Adrenal gland (tissue), 12 donors: ENCODE data around the gene LARGE1. TPM values are rescaled to one million over a fixed set of nuclear protein-coding genes. Genes with fewer than 3 reads are reported as not detected.
A peak's percentile ranks its signal among the peaks of the same experiment; 100 is the strongest.

Experiments used
- DNase-seq, 7 donors: peaks; one replicate each; pipeline ENCODE4 v3.0.0-alpha.2; 2019 to 2020
- H3K27ac ChIP-seq, 5 donors: fragments of 200-600 bp; sonication (generic) in 4 of 5; 1 replicate in 3 of 5; 2 replicates in 2 of 5; pipeline versions ENCODE4 v1.5.1 to v1.8.0; 2016 to 2020; ENCODE audit warnings: mild to moderate bottlenecking in 1 of 5
- H3K27me3 ChIP-seq: fragments of 200-600 bp; 2 replicates; pipeline ENCODE4 v1.8.0; 2021
- H3K36me3 ChIP-seq, 2 donors: fragments of 200-600 bp; replicated peaks in 1 of 2; 1 replicate in 1 of 2; 2 replicates in 1 of 2; pipeline versions ENCODE4 v1.5.1 to v1.8.0; 2018 to 2022
- H3K4me1 ChIP-seq, 2 donors: fragments of 200-600 bp; replicated peaks in 1 of 2; 1 replicate in 1 of 2; 2 replicates in 1 of 2; pipeline versions ENCODE4 v1.5.1 to v1.8.0; 2018 to 2021
- H3K4me3 ChIP-seq, 4 donors: fragments of 200-600 bp; sonication (generic) in 3 of 4; one replicate each; pipeline ENCODE4 v1.5.1; 2016 to 2018
- H3K9me3 ChIP-seq, 3 donors: fragments of 200-600 bp; sonication (generic) in 1 of 3; replicated peaks in 1 of 3; 1 replicate in 2 of 3; 2 replicates in 1 of 3; pipeline versions ENCODE4 v1.5.1 to v1.8.0; 2016 to 2021
- POLR2A ChIP-seq, 2 donors: fragments of 450-650 bp; IDR thresholded peaks; one replicate each; pipeline ENCODE4 v1.6.1; 2017; ENCODE audit warnings: antibody characterized with exemption in 2 of 2, mild to moderate bottlenecking in 2 of 2, moderate library complexity in 1 of 2
- WGBS, 4 donors: extraction: QIAGEN DNeasy Blood & Tissue Kit in 2 of 4; methylation state at CpG; one replicate each; pipeline versions ENCODE4 v1.1.5 to v1.1.7; 2013 to 2017; 5-methylcytosine and 5-hydroxymethylcytosine counted together
- intact Hi-C, 2 donors: fragments of 100-400 bp; cut with DNase I; formaldehyde crosslinking; loops; one replicate each; pipeline versions ENCODE4 v1.14.1 to v1.15.0; 2022 to 2023
- polyA plus RNA-seq, 3 donors: library from polyadenylated mRNA; stranded (reverse); fragments of 200-250 nt in 2 of 3; fragments of 350-450 nt in 1 of 3; fragmentation: Illumina TruSeq in 1 of 3; extraction: RNeasy Lipid Tissue Mini Kit (QIAGEN cat#74804) in 1 of 3; gene quantifications; one replicate each; pipeline ENCODE4 v1.2.3, GENCODE V29; 2013 to 2014
- total RNA-seq, 9 donors: library from RNA; depleted of rRNA in 4 of 9; stranded (reverse); fragments of >200 nt in 4 of 9; fragments of 120-200 nt in 1 of 9; fragmentation: NEBNext Ultra II Directional in 1 of 9; extraction: Animal tissue kit (Norgen Biotek cat#: 25700) in 1 of 9; gene quantifications; one replicate each; pipeline versions ENCODE4 v1.1.0 to v1.2.4, GENCODE V29; 2013 to 2023
- TF ChIP-seq, protein P1 (sequence below), 6 experiments: fragments of 450-650 bp in 4 of 6; fragments of 200-600 bp in 2 of 6; sonication (generic) in 1 of 6; IDR thresholded peaks; 1 replicate in 5 of 6; 2 replicates in 1 of 6; pipeline versions ENCODE4 v1.5.1 to v1.8.0; 2016 to 2021; ENCODE audit warnings: antibody characterized with exemption in 6 of 6, mild to moderate bottlenecking in 2 of 6, moderate library complexity in 1 of 6
- donor health status: healthy with polysubstance abuse.
- donor health status: Bipolar disorder and iron deficiency.
- donor health status: DM: yes; HTN: yes; CAD: no.
- donor health status: DM: no; HTN: no; CAD: no.
- donor health status: DM: no; HTN: no; CAD: no.
- donor health status: DM: yes; HTN: yes; CAD: no.

LARGE1 gene
- total and polyA plus RNA-seq, 12 donors: 3.4 to 67.6 (median 30.6) TPM

DNA sequence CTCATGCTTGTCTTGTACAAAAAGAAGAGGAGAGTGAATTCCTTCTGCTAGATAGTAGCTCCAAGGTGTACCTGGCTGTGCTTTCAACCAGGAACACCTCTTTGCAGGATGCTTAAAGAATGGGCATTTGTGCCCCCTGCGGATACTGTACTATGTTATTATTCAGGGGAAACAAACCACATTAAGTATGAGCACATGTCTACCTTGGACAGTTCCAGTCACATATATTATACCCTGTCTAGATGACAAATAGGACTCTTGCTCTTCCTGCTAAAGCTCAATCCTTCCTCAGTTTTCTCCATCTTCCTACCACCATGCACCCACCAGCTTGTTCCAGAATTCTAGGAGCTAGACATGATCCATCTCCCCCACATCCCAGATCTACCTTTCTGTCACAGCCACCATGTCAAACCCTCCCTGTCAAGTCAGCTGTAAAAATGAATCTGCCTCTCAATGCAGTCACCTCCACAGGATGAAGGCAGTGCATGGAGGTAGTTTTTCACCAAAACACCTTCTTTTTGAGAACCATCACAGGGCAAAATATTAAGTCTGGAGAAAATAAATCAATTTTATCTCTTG, 337.4 kb downstream of the LARGE1 start:
- no peaks in the 10 kb centered on the region for H3K27me3 ChIP-seq
- no peak for DNase-seq
- peaks cover 5 to 8% of the 10 kb centered on the region in 2 donors for H3K4me1 ChIP-seq
- 92 to 100% (median 100%) methylated on average over 1 of the region's 1 CpG for WGBS, 4 donors
- H3K4me3 ChIP-seq: no peak overlapping the region
- TF ChIP-seq, protein P1, sequence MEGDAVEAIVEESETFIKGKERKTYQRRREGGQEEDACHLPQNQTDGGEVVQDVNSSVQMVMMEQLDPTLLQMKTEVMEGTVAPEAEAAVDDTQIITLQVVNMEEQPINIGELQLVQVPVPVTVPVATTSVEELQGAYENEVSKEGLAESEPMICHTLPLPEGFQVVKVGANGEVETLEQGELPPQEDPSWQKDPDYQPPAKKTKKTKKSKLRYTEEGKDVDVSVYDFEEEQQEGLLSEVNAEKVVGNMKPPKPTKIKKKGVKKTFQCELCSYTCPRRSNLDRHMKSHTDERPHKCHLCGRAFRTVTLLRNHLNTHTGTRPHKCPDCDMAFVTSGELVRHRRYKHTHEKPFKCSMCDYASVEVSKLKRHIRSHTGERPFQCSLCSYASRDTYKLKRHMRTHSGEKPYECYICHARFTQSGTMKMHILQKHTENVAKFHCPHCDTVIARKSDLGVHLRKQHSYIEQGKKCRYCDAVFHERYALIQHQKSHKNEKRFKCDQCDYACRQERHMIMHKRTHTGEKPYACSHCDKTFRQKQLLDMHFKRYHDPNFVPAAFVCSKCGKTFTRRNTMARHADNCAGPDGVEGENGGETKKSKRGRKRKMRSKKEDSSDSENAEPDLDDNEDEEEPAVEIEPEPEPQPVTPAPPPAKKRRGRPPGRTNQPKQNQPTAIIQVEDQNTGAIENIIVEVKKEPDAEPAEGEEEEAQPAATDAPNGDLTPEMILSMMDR (IDR thresholded peaks at IDR 0.05): no peak
- no peak for TF ChIP-seq POLR2A (IDR thresholded peaks at IDR 0.05)
- no peak overlapping the region for H3K27ac ChIP-seq
- no peaks in the 10 kb centered on the region for H3K36me3 ChIP-seq
- no peaks in the 10 kb centered on the region for H3K9me3 ChIP-seq
- intact Hi-C loops: no loop called here

DNA sequence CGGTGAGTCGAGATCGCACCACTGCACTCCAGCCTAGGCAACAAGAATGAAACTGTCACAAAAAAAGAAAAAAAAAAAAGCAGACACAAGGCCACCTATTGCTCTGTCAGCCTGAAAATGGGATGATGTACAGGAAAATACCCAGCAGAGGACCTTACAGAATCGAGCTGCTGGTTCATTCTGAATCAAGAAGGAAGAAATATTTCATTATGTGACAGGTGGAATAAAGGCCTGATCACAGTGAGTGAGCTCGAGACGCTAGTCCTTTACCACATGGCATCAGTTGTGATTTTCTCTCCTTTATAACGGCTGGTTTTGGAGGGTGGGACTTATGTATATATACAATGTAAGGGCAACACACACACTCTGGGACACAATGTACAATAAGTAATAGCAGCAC, 340.0 kb downstream of the LARGE1 start:
- no peak overlapping the region for H3K4me3 ChIP-seq
- peaks cover 7 to 8% of the 10 kb centered on the region in 2 donors for H3K4me1 ChIP-seq
- H3K27me3 ChIP-seq: no peaks in the 10 kb centered on the region
- no peak for DNase-seq
- H3K36me3 ChIP-seq: no peaks in the 10 kb centered on the region
- WGBS, 4 donors: 68 to 78% (median 74%) methylated on average over 7 of the region's 7 CpGs
- H3K27ac ChIP-seq: no peak overlapping the region
- H3K9me3 ChIP-seq: no peaks in the 10 kb centered on the region
- TF ChIP-seq POLR2A (IDR thresholded peaks at IDR 0.05): no peak
- TF ChIP-seq, protein P1 (IDR thresholded peaks at IDR 0.05): no peak
- intact Hi-C loops: no loop called here

DNA sequence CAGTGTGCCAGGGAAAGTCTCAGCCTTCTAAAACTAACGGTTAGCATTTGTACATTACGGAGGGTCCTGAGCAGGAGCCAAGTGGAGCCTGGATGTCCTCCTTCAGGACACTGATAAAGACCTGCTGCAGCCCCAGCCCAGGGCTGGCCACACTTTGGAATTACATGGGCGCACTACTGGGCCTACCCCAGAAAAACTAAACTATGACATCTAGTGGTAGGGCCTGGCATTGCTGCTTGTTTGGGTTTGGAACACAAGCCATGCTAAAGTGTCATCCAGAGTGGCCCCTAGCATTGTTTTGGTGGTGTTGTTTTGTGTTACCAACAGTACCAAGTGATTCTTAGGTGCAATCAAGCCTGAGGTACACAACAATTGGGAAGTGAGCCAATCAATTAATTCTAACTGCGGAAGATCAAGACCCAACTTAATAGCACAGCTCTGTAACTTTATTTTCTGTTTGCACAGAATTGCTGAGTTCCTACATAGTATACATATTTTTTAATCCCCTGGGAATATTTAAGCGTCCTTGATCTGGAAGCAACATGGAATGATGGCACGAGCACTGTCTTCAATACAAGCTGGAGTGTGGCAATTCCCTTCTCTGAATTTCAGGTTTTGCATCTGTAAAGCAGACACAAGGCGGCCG, 340.7 kb downstream of the LARGE1 start:
- no peak overlapping the region for H3K27ac ChIP-seq
- H3K4me1 ChIP-seq: peaks cover 7 to 8% of the 10 kb centered on the region in 2 donors
- no peak for TF ChIP-seq POLR2A (IDR thresholded peaks at IDR 0.05)
- TF ChIP-seq, protein P1 (IDR thresholded peaks at IDR 0.05): peak; percentile 83 to 92 (median 86)
- 42 to 55% (median 53%) methylated on average over 7 to 8 of the region's 8 CpGs for WGBS, 4 donors
- H3K9me3 ChIP-seq: no peaks in the 10 kb centered on the region
- DNase-seq: peak; percentile 62 to 82 (median 75)
- intact Hi-C loops: loop anchor here (5.0 to 10.0 kb wide), 4 partner anchors 55 to 277 kb away; no protein-coding TSS in a partner anchor
- no peaks in the 10 kb centered on the region for H3K27me3 ChIP-seq
- no peaks in the 10 kb centered on the region for H3K36me3 ChIP-seq
- H3K4me3 ChIP-seq: no peak overlapping the region

DNA sequence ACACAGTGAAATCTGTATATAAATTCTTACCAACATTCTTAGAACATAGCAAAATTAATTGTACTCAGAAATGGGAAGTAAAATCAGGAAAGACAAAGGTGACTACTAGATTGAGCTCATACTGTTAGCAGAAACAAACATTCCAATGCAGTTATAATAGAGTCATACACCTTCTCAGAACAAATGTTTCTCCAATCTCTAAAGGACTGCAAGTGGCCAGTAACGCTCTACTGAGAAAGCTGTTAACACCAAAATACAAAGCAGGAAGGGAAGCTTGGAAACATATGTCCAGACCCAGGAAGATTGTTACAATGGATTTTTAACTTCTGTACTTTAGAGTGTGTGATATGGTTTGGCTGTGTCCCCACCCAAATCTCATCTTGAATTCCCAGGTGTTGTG, 341.5 kb downstream of the LARGE1 start:
- Histone ChIP-seq H3K27me3 (no peaks in the 10 kb centered on the region), H3K4me1 (peaks cover 7 to 8% of the 10 kb centered on the region in 2 donors), H3K9me3 (no peaks in the 10 kb centered on the region), H3K4me3 (no peak overlapping the region), H3K27ac (no peak overlapping the region), H3K36me3 (no peaks in the 10 kb centered on the region)
- intact Hi-C loops: loop anchor here (5.0 to 10.0 kb wide), 4 partner anchors 54 to 276 kb away; no protein-coding TSS in a partner anchor
- WGBS, 4 donors: 65 to 94% (median 90%) methylated on average over 1 of the region's 1 CpG
- DNase-seq: no peak
- no peak for TF ChIP-seq POLR2A (IDR thresholded peaks at IDR 0.05)
- TF ChIP-seq, protein P1 (IDR thresholded peaks at IDR 0.05): no peak
